H1 (cell line): ENCODE data around the gene KLK1.

Source experiments
- CEBPB ChIP-seq: IDR thresholded peaks from 2 replicates; pipeline ENCODE4 v1.6.1; 2012; ENCODE audit warnings: low read depth, low read length
- CHD2 ChIP-seq: IDR thresholded peaks from 2 replicates; pipeline ENCODE4 v1.6.1; 2012; ENCODE audit warnings: low read length, improper control_type of control experiment
- CTCF ChIP-seq, 3 experiments: IDR thresholded peaks; 1 replicate in 2 of 3; 2 replicates in 1 of 3; pipeline versions ENCODE4 v1.5.1 to v1.6.1; 2011; ENCODE audit warnings: low read length in 3 of 3, mild to moderate bottlenecking in 3 of 3, inconsistent platforms in 2 of 3, low read depth in 1 of 3, moderate library complexity in 1 of 3; ENCODE audit not compliant: insufficient read depth in 1 of 3; ENCODE audit errors: control extremely low read depth in 1 of 3
- EP300 ChIP-seq, 2 experiments: IDR thresholded peaks; 1 replicate in 1 of 2; 2 replicates in 1 of 2; pipeline ENCODE4 v1.6.1; 2011 to 2012; ENCODE audit warnings: low read depth in 2 of 2, low read length in 2 of 2, mild to moderate bottlenecking in 2 of 2, borderline replicate concordance in 1 of 2, inconsistent platforms in 1 of 2, moderate library complexity in 1 of 2
- EZH2 ChIP-seq: fragments of 200-600 bp; sonication (generic); IDR thresholded peaks from 2 replicates; pipeline ENCODE4 v1.7.1; 2012; ENCODE audit warnings: low read depth, mild to moderate bottlenecking, moderate library complexity, low read length, inconsistent platforms; ENCODE audit not compliant: severe bottlenecking
- JUN ChIP-seq: IDR thresholded peaks from 2 replicates; pipeline ENCODE4 v1.6.1; 2011; ENCODE audit warnings: low read depth, mild to moderate bottlenecking, improper control_type of control experiment, low read length
- NANOG ChIP-seq: IDR thresholded peaks from 2 replicates; pipeline ENCODE4 v1.6.1; 2011; ENCODE audit warnings: low read length, low read depth, mild to moderate bottlenecking, inconsistent platforms; ENCODE audit not compliant: insufficient read depth, poor library complexity, severe bottlenecking
- NRF1 ChIP-seq: IDR thresholded peaks from 2 replicates; pipeline ENCODE4 v1.6.1; 2011; ENCODE audit warnings: mild to moderate bottlenecking, low read depth, low read length, improper control_type of control experiment
- POLR2A ChIP-seq, 2 experiments: IDR thresholded peaks; 1 replicate in 1 of 2; 2 replicates in 1 of 2; pipeline ENCODE4 v1.6.1; 2011; ENCODE audit warnings: low read depth in 2 of 2, low read length in 2 of 2, mild to moderate bottlenecking in 2 of 2; ENCODE audit errors: control extremely low read depth in 1 of 2
- RAD21 ChIP-seq, 2 experiments: IDR thresholded peaks in 1 of 2; conservative IDR thresholded peaks in 1 of 2; 2 replicates each; pipeline ENCODE4 v1.6.1; 2011; ENCODE audit warnings: low read depth in 2 of 2, low read length in 2 of 2, improper control_type of control experiment in 1 of 2, inconsistent platforms in 1 of 2, mild to moderate bottlenecking in 1 of 2, moderate library complexity in 1 of 2
- RFX5 ChIP-seq: IDR thresholded peaks from 2 replicates; pipeline ENCODE4 v1.6.1; 2011; ENCODE audit warnings: low read depth, low read length, improper control_type of control experiment, borderline replicate concordance
- RNF2 ChIP-seq: fragments of 200-900, 300-1000 bp; sonication (generic); IDR thresholded peaks from 2 replicates; pipeline ENCODE4 v1.7.1; 2016; ENCODE audit warnings: borderline replicate concordance, low read depth, mild to moderate bottlenecking, antibody characterized with exemption, low read length; ENCODE audit not compliant: poor library complexity, severe bottlenecking; ENCODE audit errors: missing control alignments

GRCh38 chr19:50823389-50824042 lies at the start of gene KLK1:
- TF ChIP-seq CTCF (IDR thresholded peaks at IDR 0.05; ENCODE audit: control extremely low read depth in 1 of 3, insufficient read depth in 1 of 3, low read depth in 1 of 3, low read length in 3 of 3): no peak
- TF ChIP-seq EZH2: no peak
- TF ChIP-seq CHD2: no peak
- TF ChIP-seq NANOG: no peak
- TF ChIP-seq RFX5: no peak
- no peak for TF ChIP-seq RAD21 (IDR thresholded peaks at IDR 0.05 in 1 of 2, conservative IDR thresholded peaks at IDR 0.05 in 1 of 2; ENCODE audit: low read depth in 2 of 2, low read length in 2 of 2)
- TF ChIP-seq EP300 (IDR thresholded peaks at IDR 0.05; ENCODE audit: borderline replicate concordance in 1 of 2, low read depth in 2 of 2, low read length in 2 of 2): no peak
- no peak for TF ChIP-seq NRF1
- no peak for TF ChIP-seq JUN
- TF ChIP-seq CEBPB: no peak
- no peak for TF ChIP-seq POLR2A (IDR thresholded peaks at IDR 0.05; ENCODE audit: control extremely low read depth in 1 of 2, low read depth in 2 of 2, low read length in 2 of 2)
- TF ChIP-seq RNF2: no peak
